Lower leg skin (tissue), 3 donors: ENCODE results near the gene MINDY2.

Source experiments
- CTCF ChIP-seq, 3 donors: fragments of 450-650 bp; IDR thresholded peaks; one replicate each; pipeline ENCODE4 v1.5.1; 2016; ENCODE audit warnings: antibody characterized with exemption in 3 of 3, mild to moderate bottlenecking in 3 of 3, moderate library complexity in 2 of 3
- POLR2A ChIP-seq, 2 donors: fragments of 450-650 bp; IDR thresholded peaks; one replicate each; pipeline ENCODE4 v1.6.1; 2016 to 2017; ENCODE audit warnings: antibody characterized with exemption in 2 of 2, mild to moderate bottlenecking in 1 of 2, moderate library complexity in 1 of 2

- TF ChIP-seq CTCF (IDR thresholded peaks at IDR 0.05) (no peak), POLR2A (IDR thresholded peaks at IDR 0.05) (no peak)
Measured at GRCh38 chr15:58898150-58898680, 127.1 kb downstream of the MINDY2 start.
